ENCODE data around the gene ONECUT2. TPM values are rescaled to one million over a fixed set of nuclear protein-coding genes. Genes with fewer than 3 reads are reported as not detected.
A peak's percentile ranks its signal among the peaks of the same experiment; 100 is the strongest.

Gene ONECUT2
- total and polyA plus RNA-seq, 12 donors: 0.07 to 4.6 (median 0.23) TPM; not detected in 1

GRCh38 chr18:57433934-57434535 lies 1.1 kb upstream of the ONECUT2 start:
- no peak overlapping the region for H3K27ac ChIP-seq
- peaks cover 21 to 26% of the 10 kb centered on the region in 2 donors for H3K4me1 ChIP-seq (replicated peaks in 1 of 2)
- peaks cover 69% of the 10 kb centered on the region for H3K27me3 ChIP-seq
- 2 to 7% (median 4%) methylated on average over 18 to 25 of the region's 25 CpGs for WGBS, 4 donors
- peak overlapping the region in 2 of 4 donors; percentile 54 to 66 for H3K4me3 ChIP-seq
- no peaks in the 10 kb centered on the region for H3K36me3 ChIP-seq (replicated peaks in 1 of 2)
- intact Hi-C loops (cut with DNase I): no loop called here
- H3K9me3 ChIP-seq (replicated peaks in 1 of 3): no peaks in the 10 kb centered on the region
- no peak for DNase-seq
- TF ChIP-seq POLR2A (IDR thresholded peaks at IDR 0.05) (no peak), CTCF (IDR thresholded peaks at IDR 0.05) (no peak)

- 0 to 6% (median 2%) methylated on average over 4 to 44 of the region's 44 CpGs for WGBS, 4 donors
- Histone ChIP-seq H3K4me1 (replicated peaks in 1 of 2) (peaks cover 21 to 26% of the 10 kb centered on the region in 2 donors), H3K27me3 (peaks cover 72% of the 10 kb centered on the region)
These were observed 644 bp downstream of the ONECUT2 start for GRCh38 chr18:57435846-57436190.

GRCh38 chr18:57436191-57436964 lies 1.2 kb downstream of the ONECUT2 start:
- H3K27me3 ChIP-seq: peaks cover 72% of the 10 kb centered on the region
- peaks cover 26 to 27% of the 10 kb centered on the region in 2 donors for H3K4me1 ChIP-seq (replicated peaks in 1 of 2)
- no peak overlapping the region for H3K4me3 ChIP-seq
- no peak for TF ChIP-seq CTCF (IDR thresholded peaks at IDR 0.05)
- no peak for TF ChIP-seq POLR2A (IDR thresholded peaks at IDR 0.05)
- intact Hi-C loops (cut with DNase I): no loop called here
- no peaks in the 10 kb centered on the region for H3K36me3 ChIP-seq (replicated peaks in 1 of 2)
- no peak for DNase-seq
- no peaks in the 10 kb centered on the region for H3K9me3 ChIP-seq (replicated peaks in 1 of 3)
- no peak overlapping the region for H3K27ac ChIP-seq
- 3 to 5% (median 5%) methylated on average over 8 to 62 of the region's 62 CpGs for WGBS, 4 donors

More at GRCh38 chr18:57435846-57436190, 644 bp downstream of the ONECUT2 start:
- intact Hi-C loops (cut with DNase I): no loop called here
- no peak overlapping the region for H3K27ac ChIP-seq
- TF ChIP-seq POLR2A (IDR thresholded peaks at IDR 0.05) (no peak), CTCF (IDR thresholded peaks at IDR 0.05) (no peak)
- H3K36me3 ChIP-seq (replicated peaks in 1 of 2): no peaks in the 10 kb centered on the region
- no peaks in the 10 kb centered on the region for H3K9me3 ChIP-seq (replicated peaks in 1 of 3)
- H3K4me3 ChIP-seq: peak overlapping the region in 1 of 4 donors; percentile 66
- DNase-seq: no peak

GRCh38 chr18:57436965-57437333 lies 1.8 kb downstream of the ONECUT2 start:
- Histone ChIP-seq H3K4me3 (no peak overlapping the region), H3K36me3 (replicated peaks in 1 of 2) (no peaks in the 10 kb centered on the region), H3K27me3 (peaks cover 72% of the 10 kb centered on the region), H3K9me3 (replicated peaks in 1 of 3) (no peaks in the 10 kb centered on the region), H3K27ac (no peak overlapping the region), H3K4me1 (replicated peaks in 1 of 2) (peaks cover 26 to 27% of the 10 kb centered on the region in 2 donors)
- intact Hi-C loops (cut with DNase I): no loop called here
- DNase-seq: no peak
- TF ChIP-seq CTCF (IDR thresholded peaks at IDR 0.05): no peak
- TF ChIP-seq POLR2A (IDR thresholded peaks at IDR 0.05): no peak
- 8 to 12% (median 11%) methylated on average over 13 of the region's 13 CpGs for WGBS, 4 donors
